Gastrocnemius medialis (tissue), 4 donors: ENCODE results near the gene CLSTN2. TPM values are rescaled to one million over a fixed set of nuclear protein-coding genes. Genes with fewer than 3 reads are reported as not detected.

Experiments used
- ATAC-seq, 2 donors: fragments of 150-250 bp; one replicate each; pipeline ENCODE4 v1.9.1; 2016
- DNase-seq, 2 donors: peaks; one replicate each; pipeline ENCODE4 v3.0.0-alpha.2; 2019
- H3K27ac ChIP-seq, 4 donors: fragments of 200-600 bp; sonication (generic); 1 replicate in 1 of 4; 2 replicates in 3 of 4; pipeline ENCODE4 v1.5.1; 2016 to 2018; ENCODE audit warnings: mild to moderate bottlenecking in 2 of 4, moderate library complexity in 1 of 4
- H3K27me3 ChIP-seq, 3 donors: fragments of 200-600 bp; sonication (generic) in 2 of 3; 1 replicate in 1 of 3; 2 replicates in 2 of 3; pipeline versions ENCODE4 v1.5.1 to v1.6.0; 2016 to 2019; ENCODE audit warnings: mild to moderate bottlenecking in 1 of 3, moderate library complexity in 1 of 3
- H3K36me3 ChIP-seq, 2 donors: fragments of 200-600 bp; sonication (generic) in 1 of 2; one replicate each; pipeline ENCODE4 v1.5.1; 2017 to 2018
- H3K4me1 ChIP-seq, 2 donors: fragments of 200-600 bp; sonication (generic) in 1 of 2; one replicate each; pipeline ENCODE4 v1.5.1; 2016 to 2017; ENCODE audit warnings: mild to moderate bottlenecking in 2 of 2
- H3K4me3 ChIP-seq, 4 donors: fragments of 200-600 bp; sonication (generic) in 3 of 4; 1 replicate in 1 of 4; 2 replicates in 3 of 4; pipeline ENCODE4 v1.5.1; 2016 to 2019; ENCODE audit warnings: mild to moderate bottlenecking in 2 of 4
- H3K9me3 ChIP-seq, 3 donors: fragments of 200-600 bp; sonication (generic) in 2 of 3; 1 replicate in 1 of 3; 2 replicates in 2 of 3; pipeline ENCODE4 v1.5.1; 2016 to 2019
- CTCF ChIP-seq, 5 experiments: fragments of 450-650 bp in 3 of 5; fragments of 200-600 bp in 2 of 5; sonication (generic) in 2 of 5; IDR thresholded peaks in 4 of 5; conservative IDR thresholded peaks in 1 of 5; 1 replicate in 4 of 5; 2 replicates in 1 of 5; pipeline ENCODE4 v1.5.1; 2016 to 2019; ENCODE audit warnings: antibody characterized with exemption in 5 of 5, mild to moderate bottlenecking in 3 of 5, moderate library complexity in 3 of 5
- POLR2A ChIP-seq, 2 donors: fragments of 450-650 bp; IDR thresholded peaks; one replicate each; pipeline ENCODE4 v1.6.1; 2017; ENCODE audit warnings: antibody characterized with exemption in 2 of 2, mild to moderate bottlenecking in 2 of 2, moderate library complexity in 2 of 2
- in situ Hi-C, 4 donors: fragments of 200-750 bp; cut with MboI; loops; one replicate each; pipeline versions ENCODE4 v1.15.0 to v1.8.0; 2017; ENCODE audit warnings: low sequenced_read_pairs in 4 of 4
- intact Hi-C: fragments of 100-400 bp; cut with DNase I; formaldehyde crosslinking; loops from one replicate; pipeline ENCODE4 v1.15.1; 2023; ENCODE audit warnings: low total_unique reads
- total RNA-seq, 4 donors: library from RNA; depleted of rRNA; stranded (reverse); fragments of >200 nt; gene quantifications; one replicate each; pipeline versions ENCODE4 v1.1.0 to v1.2.3, GENCODE V29; 2016

Gene CLSTN2
- total RNA-seq, 4 donors from 2014 or later: 1.1 to 4.9 (median 4.0) TPM

GRCh38 chr3:140571836-140572235, 636.9 kb downstream of the CLSTN2 start:
- TF ChIP-seq POLR2A (IDR thresholded peaks at IDR 0.05) (no peak), CTCF (IDR thresholded peaks at IDR 0.05 in 4 of 5, conservative IDR thresholded peaks at IDR 0.05 in 1 of 5) (no peak)
- H3K9me3 ChIP-seq: no peaks in the 10 kb centered on the region
- no peak for ATAC-seq

GRCh38 chr3:140572334-140572733, 637.3 kb downstream of the CLSTN2 start:
- TF ChIP-seq POLR2A (IDR thresholded peaks at IDR 0.05) (no peak), CTCF (IDR thresholded peaks at IDR 0.05 in 4 of 5, conservative IDR thresholded peaks at IDR 0.05 in 1 of 5) (no peak)
- Histone ChIP-seq H3K27me3 (no peaks in the 10 kb centered on the region), H3K4me3 (no peak overlapping the region), H3K36me3 (no peaks in the 10 kb centered on the region), H3K4me1 (peaks cover 0 to 8% of the 10 kb centered on the region in 2 donors), H3K9me3 (no peaks in the 10 kb centered on the region), H3K27ac (no peak overlapping the region)
- in situ Hi-C loops: no loop called here
- DNase-seq (no peak), ATAC-seq (no peak)
- intact Hi-C loops: no loop called here

More at GRCh38 chr3:140571836-140572235, 636.9 kb downstream of the CLSTN2 start:
- Histone ChIP-seq H3K36me3 (no peaks in the 10 kb centered on the region), H3K27me3 (no peaks in the 10 kb centered on the region), H3K27ac (no peak overlapping the region), H3K4me1 (peaks cover 0 to 8% of the 10 kb centered on the region in 2 donors), H3K4me3 (no peak overlapping the region)
- DNase-seq: no peak
- intact Hi-C loops: no loop called here
- in situ Hi-C loops: no loop called here

DNA sequence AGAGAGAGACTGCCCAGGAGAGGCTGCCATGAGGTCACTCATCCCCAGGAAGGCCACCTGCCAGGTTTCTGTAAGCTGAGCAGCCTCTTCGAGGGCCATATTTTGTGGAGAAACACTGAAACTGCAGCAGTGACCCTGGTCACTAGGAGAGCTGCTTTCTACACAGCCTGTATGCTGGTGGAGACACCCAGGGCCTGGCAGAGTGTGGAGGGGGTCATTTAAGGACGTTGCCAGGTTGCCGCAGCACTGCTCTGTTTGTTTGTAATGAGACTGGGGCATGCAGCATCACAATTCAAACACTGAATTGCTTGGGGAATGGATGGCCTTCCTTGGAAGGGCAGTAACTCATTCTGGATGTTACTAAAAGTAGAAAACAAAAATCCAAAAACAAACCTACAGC, 638.0 kb downstream of the CLSTN2 start:
- H3K27ac ChIP-seq: no peak overlapping the region
- no peaks in the 10 kb centered on the region for H3K27me3 ChIP-seq
- no peak overlapping the region for H3K4me3 ChIP-seq
- TF ChIP-seq POLR2A (IDR thresholded peaks at IDR 0.05): no peak
- TF ChIP-seq CTCF (IDR thresholded peaks at IDR 0.05 in 4 of 5, conservative IDR thresholded peaks at IDR 0.05 in 1 of 5): no peak
- no peak for ATAC-seq
- DNase-seq: no peak
- H3K9me3 ChIP-seq: no peaks in the 10 kb centered on the region
- intact Hi-C loops: no loop called here
- H3K36me3 ChIP-seq: no peaks in the 10 kb centered on the region
- in situ Hi-C loops: no loop called here
- peaks cover 0 to 8% of the 10 kb centered on the region in 2 donors for H3K4me1 ChIP-seq

DNA sequence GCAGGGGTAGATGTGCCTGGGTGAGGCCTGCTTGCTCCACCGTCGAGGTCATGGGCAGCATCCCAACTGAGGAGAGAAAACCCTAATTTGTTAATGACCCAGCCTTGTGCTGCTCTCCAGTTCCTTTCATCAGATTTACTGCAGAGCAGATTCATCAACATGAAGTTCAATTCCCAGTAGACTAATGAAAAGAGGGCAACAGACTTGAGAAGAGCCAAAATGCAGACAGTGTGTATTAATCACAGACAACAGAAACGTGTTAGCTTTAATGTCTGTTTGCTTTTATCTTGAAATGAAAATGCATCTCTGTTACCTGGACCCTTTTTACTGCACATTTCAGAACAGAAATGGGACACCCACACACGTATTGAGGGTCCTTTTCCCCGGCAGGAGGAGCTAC, 639.4 kb downstream of the CLSTN2 start:
- H3K27me3 ChIP-seq: no peaks in the 10 kb centered on the region
- H3K27ac ChIP-seq: no peak overlapping the region
- no peaks in the 10 kb centered on the region for H3K9me3 ChIP-seq
- H3K4me3 ChIP-seq: no peak overlapping the region
- no peaks in the 10 kb centered on the region for H3K36me3 ChIP-seq
- no peak for DNase-seq
- H3K4me1 ChIP-seq: peaks cover 0 to 1% of the 10 kb centered on the region in 2 donors
- in situ Hi-C loops (no loop called here), intact Hi-C loops (no loop called here)
- ATAC-seq: no peak
- TF ChIP-seq POLR2A (IDR thresholded peaks at IDR 0.05): no peak
- no peak for TF ChIP-seq CTCF (IDR thresholded peaks at IDR 0.05 in 4 of 5, conservative IDR thresholded peaks at IDR 0.05 in 1 of 5)

DNA sequence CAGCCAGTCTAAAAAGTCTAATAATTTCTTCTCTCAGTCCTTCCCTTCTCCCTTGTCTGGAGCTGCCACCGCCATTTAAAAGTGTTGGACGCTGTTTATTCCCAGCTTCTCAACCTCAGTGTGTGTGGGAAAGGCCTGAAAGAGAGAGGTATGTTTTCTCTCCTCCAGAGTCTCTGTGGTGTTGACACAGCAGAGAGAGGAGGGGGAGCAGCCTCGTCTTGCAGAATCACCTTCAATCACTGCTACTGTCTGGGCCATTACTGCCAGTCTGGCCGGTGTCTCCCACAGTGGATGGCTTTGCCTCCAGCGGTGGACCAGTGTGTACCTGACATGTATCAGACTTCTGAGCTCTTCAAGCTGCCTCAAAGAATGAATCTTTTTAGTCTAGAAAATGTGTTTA, 641.5 kb downstream of the CLSTN2 start:
- H3K9me3 ChIP-seq: no peaks in the 10 kb centered on the region
- in situ Hi-C loops (no loop called here), intact Hi-C loops (no loop called here)
- H3K36me3 ChIP-seq: no peaks in the 10 kb centered on the region
- ATAC-seq (no peak), DNase-seq (no peak)
- no peaks in the 10 kb centered on the region for H3K27me3 ChIP-seq
- no peak overlapping the region for H3K27ac ChIP-seq
- no peak overlapping the region for H3K4me3 ChIP-seq
- no peaks in the 10 kb centered on the region for H3K4me1 ChIP-seq
- TF ChIP-seq CTCF (IDR thresholded peaks at IDR 0.05 in 4 of 5, conservative IDR thresholded peaks at IDR 0.05 in 1 of 5) (no peak), POLR2A (IDR thresholded peaks at IDR 0.05) (no peak)
